HG03175 (cell line): ENCODE measurements around the gene EWSR1.
"Not testable (repeated sequence)": the region's sequence is repeated elsewhere in the genome, so short reads cannot be mapped to it uniquely, and the experiment has no call there.

Source experiments
- ATAC-seq: cut with Tn5 transposase; IDR thresholded peaks from one replicate; pipeline ENCODE4 v1.9.1; 2021; ENCODE audit warnings: mild to moderate bottlenecking, moderate library complexity; ENCODE audit not compliant: unreplicated experiment

Gene EWSR1

GRCh38 chr22:29267858-29268510 is at the start of gene EWSR1, which contains the start of gene RHBDD3:
TSS of gene EWSR1 (plus strand) at chr22:29268268. CDS start at chr22:29268337, 69 bp downstream.
TSS of gene RHBDD3 (minus strand) at chr22:29267981. CDS start at chr22:29265626, 2,355 bp downstream.
- ATAC-seq: peak; percentile 85

- no peak for ATAC-seq
Observed at GRCh38 chr22:29218758-29219408, 49.2 kb upstream of the EWSR1 start.

GRCh38 chr22:29219409-29219782 is 48.7 kb upstream of the EWSR1 start:
- ATAC-seq: not testable (repeated sequence)

- no peak for ATAC-seq
Observed at GRCh38 chr22:29219881-29220670, 48.0 kb upstream of the EWSR1 start.

GRCh38 chr22:29224121-29224858 is 43.8 kb upstream of the EWSR1 start:
- ATAC-seq: no peak

- no peak for ATAC-seq
Observed at GRCh38 chr22:29224859-29225410, 43.1 kb upstream of the EWSR1 start.

GRCh38 chr22:29225422-29226090 is 42.5 kb upstream of the EWSR1 start:
- ATAC-seq: no peak

- ATAC-seq: no peak
Observed at GRCh38 chr22:29226351-29226981, 41.6 kb upstream of the EWSR1 start.

- ATAC-seq: no peak
Observed at GRCh38 chr22:29230972-29231875, 36.8 kb upstream of the EWSR1 start.

GRCh38 chr22:29231971-29232959 is 35.8 kb upstream of the EWSR1 start:
- ATAC-seq: no peak

GRCh38 chr22:29233277-29233877 is 34.7 kb upstream of the EWSR1 start:
- no peak for ATAC-seq

- ATAC-seq: not testable (repeated sequence)
Observed at GRCh38 chr22:29240481-29240880, 27.6 kb upstream of the EWSR1 start.

GRCh38 chr22:29243874-29244446 is 24.1 kb upstream of the EWSR1 start:
- no peak for ATAC-seq

- ATAC-seq: no peak
Observed at GRCh38 chr22:29244785-29245625, 23.1 kb upstream of the EWSR1 start.

GRCh38 chr22:29245626-29246385 is 22.3 kb upstream of the EWSR1 start:
- ATAC-seq: no peak
